HepG2 (cell line): ENCODE data around the gene MORF4L1. TPM values are rescaled to one million over a fixed set of nuclear protein-coding genes. Genes with fewer than 3 reads are reported as not detected.

Experiments used
- ARID2 ChIP-seq: sonication (generic); formaldehyde crosslinking; IDR thresholded peaks from 2 replicates; pipeline ENCODE4 v1.8.1; 2022; ENCODE audit warnings: mild to moderate bottlenecking, missing genetic modification reagents, borderline replicate concordance
- ASH2L ChIP-seq: fragments of 300-600, 200-600 bp; sonication (generic); IDR thresholded peaks from 2 replicates; pipeline ENCODE4 v1.7.0; 2017; ENCODE audit warnings: low read depth, mild to moderate bottlenecking, moderate library complexity, mixed read lengths, low read length; ENCODE audit not compliant: insufficient read length
- ATAD3A ChIP-seq: sonication (generic); formaldehyde crosslinking; IDR thresholded peaks from 2 replicates; pipeline ENCODE4 v1.4.0; 2020; ENCODE audit warnings: missing genetic modification reagents
- CAMTA2 ChIP-seq: sonication (generic); formaldehyde crosslinking; IDR thresholded peaks from 2 replicates; pipeline ENCODE4 v1.4.0; 2020; ENCODE audit warnings: mild to moderate bottlenecking, missing genetic modification reagents, borderline replicate concordance
- CBFB ChIP-seq: sonication (generic); formaldehyde crosslinking; IDR thresholded peaks from 2 replicates; pipeline ENCODE4 v1.4.0; 2020; ENCODE audit warnings: missing genetic modification reagents
- E2F1 ChIP-seq: sonication (generic); formaldehyde crosslinking; IDR thresholded peaks from 2 replicates; pipeline ENCODE4 v1.5.0; 2020; ENCODE audit warnings: missing genetic modification reagents
- GTF2F1 ChIP-seq: fragments of 150-350 bp; IDR thresholded peaks from 2 replicates; pipeline ENCODE4 v1.6.1; 2014; ENCODE audit warnings: low read length
- HNRNPUL1 ChIP-seq: fragments of 200-400 bp; formaldehyde crosslinking; IDR thresholded peaks from 2 replicates; pipeline ENCODE4 v1.6.1; 2017; ENCODE audit warnings: low read depth, mild to moderate bottlenecking, low read length, moderate library complexity
- JDP2 ChIP-seq: sonication (generic); formaldehyde crosslinking; IDR thresholded peaks from 2 replicates; pipeline ENCODE4 v1.8.1; 2022; ENCODE audit warnings: missing genetic modification reagents, borderline replicate concordance
- JUND ChIP-seq: sonication (generic); formaldehyde crosslinking; IDR thresholded peaks from 2 replicates; pipeline ENCODE4 v1.8.0; 2022; ENCODE audit warnings: mild to moderate bottlenecking, missing genetic modification reagents
- MIER2 ChIP-seq: IDR thresholded peaks from 2 replicates; pipeline ENCODE4 v1.6.1; 2016; ENCODE audit warnings: missing biosample characterization, missing genetic modification reagents
- NKX3-1 ChIP-seq: sonication (generic); formaldehyde crosslinking; IDR thresholded peaks from 2 replicates; pipeline ENCODE4 v1.5.0; 2020; ENCODE audit warnings: missing genetic modification reagents
- PATZ1 ChIP-seq: sonication (generic); formaldehyde crosslinking; IDR thresholded peaks from 2 replicates; pipeline ENCODE4 v1.4.0; 2020; ENCODE audit warnings: missing genetic modification reagents
- SALL2 ChIP-seq: sonication (generic); formaldehyde crosslinking; IDR thresholded peaks from 2 replicates; pipeline ENCODE4 v1.8.1; 2023; ENCODE audit warnings: mild to moderate bottlenecking, missing genetic modification reagents, inconsistent platforms
- SOX13 ChIP-seq, 3 experiments: fragments of 450-650 bp in 1 of 3; sonication (generic) in 1 of 3; formaldehyde crosslinking in 1 of 3; IDR thresholded peaks in 2 of 3; conservative IDR thresholded peaks in 1 of 3; 2 replicates each; pipeline versions ENCODE4 v1.5.0 to v1.6.1; 2016 to 2020; ENCODE audit warnings: antibody characterized with exemption in 1 of 3, mild to moderate bottlenecking in 1 of 3, missing compliant biosample characterization in 1 of 3, missing genetic modification reagents in 1 of 3, moderate library complexity in 1 of 3
- SP5 ChIP-seq: IDR thresholded peaks from 2 replicates; pipeline ENCODE4 v1.6.1; 2016; ENCODE audit warnings: low read depth, borderline replicate concordance
- TAF1 ChIP-seq: sonication (generic); formaldehyde crosslinking; IDR thresholded peaks from 2 replicates; pipeline ENCODE4 v1.4.0; 2020; ENCODE audit warnings: missing genetic modification reagents
- TARDBP ChIP-seq: sonication (generic); formaldehyde crosslinking; IDR thresholded peaks from 2 replicates; pipeline ENCODE4 v1.8.0; 2022; ENCODE audit warnings: mild to moderate bottlenecking, missing genetic modification reagents
- ZFP36L2 ChIP-seq: sonication (generic); formaldehyde crosslinking; IDR thresholded peaks from 2 replicates; pipeline ENCODE4 v1.4.0; 2020; ENCODE audit warnings: missing genetic modification reagents
- ZGPAT ChIP-seq: IDR thresholded peaks from 2 replicates; pipeline ENCODE4 v1.6.1; 2016; ENCODE audit warnings: mild to moderate bottlenecking
- ZNF484 ChIP-seq: sonication (generic); formaldehyde crosslinking; IDR thresholded peaks from 2 replicates; pipeline ENCODE4 v1.5.1; 2020; ENCODE audit warnings: mild to moderate bottlenecking, low read depth, missing genetic modification reagents, borderline replicate concordance
- ZNF501 ChIP-seq: sonication (generic); formaldehyde crosslinking; IDR thresholded peaks from 2 replicates; pipeline ENCODE4 v1.5.1; 2020; ENCODE audit warnings: mild to moderate bottlenecking, moderate library complexity, missing genetic modification reagents
- ZNF513 ChIP-seq: sonication (generic); formaldehyde crosslinking; conservative IDR thresholded peaks from 2 replicates; pipeline ENCODE4 v1.5.0; 2020; ENCODE audit warnings: missing genetic modification reagents
- ZNF879 ChIP-seq: sonication (generic); formaldehyde crosslinking; IDR thresholded peaks from 2 replicates; pipeline ENCODE4 v1.8.1; 2023; ENCODE audit warnings: missing genetic modification reagents
- polyA plus RNA-seq, 8 experiments: library from polyadenylated mRNA; depleted of rRNA in 3 of 8; stranded (reverse) in 7 of 8; unstranded in 1 of 8; fragments of >200 nt; fragmentation: Illumina TruSeq in 4 of 8; extraction: Trizol in 4 of 8; gene quantifications; 2 replicates each; pipeline versions ENCODE4 v1.2.1 to v1.2.3, GENCODE V29; 2011 to 2016; ENCODE audit warnings: low read depth in 4 of 8, missing spikeins in 1 of 8, mixed read lengths in 1 of 8; ENCODE audit not compliant: insufficient read depth in 1 of 8
- total RNA-seq, 5 experiments: library from RNA; depleted of rRNA; stranded (reverse); fragments of >200 nt; fragmentation: Illumina TruSeq; extraction: Trizol; gene quantifications; 2 replicates each; pipeline ENCODE4 v1.2.3, GENCODE V29; 2016; ENCODE audit warnings: low read depth in 1 of 5

Gene MORF4L1
- total and polyA plus RNA-seq, 2 of the 13 experiments (the other 11 are each of a cell fraction or from before 2014, with no cell fraction given), result 218 to 219 TPM

- TF ChIP-seq PATZ1, result peak; percentile 82
- no peak for TF ChIP-seq GTF2F1
- no peak for TF ChIP-seq ASH2L
- no peak for TF ChIP-seq NKX3-1 (CRISPR knock-in tag)
- TF ChIP-seq JUND (CRISPR knock-in tag), result no peak
- peak; percentile 42; the same call in 1 of the 2 replicates for TF ChIP-seq ZNF501 (CRISPR knock-in tag)
- no peak for TF ChIP-seq ZFP36L2 (CRISPR knock-in tag)
- TF ChIP-seq HNRNPUL1, result no peak
- TF ChIP-seq CAMTA2 (CRISPR knock-in tag), result no peak
- no peak for TF ChIP-seq SOX13 (IDR thresholded peaks at IDR 0.05)
- TF ChIP-seq SOX13 (CRISPR knock-in tag; conservative IDR thresholded peaks at IDR 0.05 in 1 of 2, IDR thresholded peaks at IDR 0.05 in 1 of 2), result peak; percentile 48 to 76; a peak in 1 of 4 replicates
- peak; percentile 76 for TF ChIP-seq TAF1 (CRISPR knock-in tag)
- no peak for TF ChIP-seq ZNF484 (CRISPR knock-in tag)
- no peak for TF ChIP-seq ARID2 (CRISPR knock-in tag)
- TF ChIP-seq ZGPAT (CRISPR knock-in tag), result peak; percentile 69
- no peak for TF ChIP-seq SALL2
- TF ChIP-seq ZNF879 (CRISPR knock-in tag), result no peak
- TF ChIP-seq ZNF513, result no peak
- no peak for TF ChIP-seq CBFB
- no peak for TF ChIP-seq E2F1 (CRISPR knock-in tag)
- TF ChIP-seq TARDBP, result no peak
- 0 out of 2 replicates have a peak, but pooled peaks have one; percentile 10 for TF ChIP-seq MIER2
- no peak for TF ChIP-seq JDP2 (CRISPR knock-in tag)
- TF ChIP-seq ATAD3A (CRISPR knock-in tag), result no peak
- peak; percentile 12; the same call in 1 of the 2 replicates for TF ChIP-seq SP5
Observed at GRCh38 chr15:78872972-78873792, 492 bp downstream of the MORF4L1 start (continued).
